ENCODE measurements around the gene RNGTT. TPM values are rescaled to one million over a fixed set of nuclear protein-coding genes. Genes with fewer than 3 reads are reported as not detected.

Gene RNGTT
- polyA plus RNA-seq, 2 donors = 3.9 to 5.2 TPM

DNA sequence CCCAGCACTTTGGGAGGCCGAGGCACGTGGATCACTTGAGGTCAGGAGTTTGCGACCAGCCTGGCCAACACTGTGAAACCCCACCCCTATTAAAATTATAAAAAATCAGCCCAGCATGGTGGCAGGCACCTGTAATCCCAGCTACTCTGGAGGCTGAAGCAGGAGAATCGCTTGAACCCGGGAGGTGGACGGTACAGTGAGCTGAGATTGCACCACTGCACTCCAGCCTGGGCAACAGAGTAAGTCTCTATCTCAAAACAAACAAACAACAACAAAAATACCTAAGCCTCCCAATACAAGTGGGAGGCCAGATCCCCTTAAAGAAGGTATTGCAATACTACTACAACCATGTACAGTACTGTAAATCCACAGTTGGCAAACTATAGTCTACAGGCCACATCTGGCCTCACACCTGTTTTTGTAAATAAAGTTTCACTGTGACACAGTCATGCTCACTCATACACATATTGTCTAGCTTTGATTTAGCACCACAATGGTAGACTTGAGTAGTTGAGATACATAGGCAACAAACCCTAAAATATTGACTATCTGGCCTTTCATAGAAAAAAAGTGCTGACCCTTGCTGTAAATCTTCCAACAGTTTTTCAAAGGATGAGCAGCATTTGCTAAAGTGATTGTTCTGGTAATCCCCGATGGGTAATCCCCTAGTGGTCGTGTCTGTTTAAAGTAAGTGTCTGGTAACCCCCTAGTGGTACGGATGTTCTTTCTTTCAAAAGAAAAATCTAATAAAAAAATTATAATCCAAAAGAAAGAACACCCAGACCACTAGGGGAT lies 202.0 kb downstream of the RNGTT start:
- no peaks in the 10 kb centered on the region for H3K36me3 ChIP-seq (ENCODE audit: control insufficient read depth in 2 of 2, insufficient read depth in 2 of 2, low read length in 1 of 2)
- H3K4me3 ChIP-seq (ENCODE audit: low read depth in 1 of 2, low read length in 2 of 2) = no peak overlapping the region
- no peak overlapping the region for H3K27ac ChIP-seq (ENCODE audit: low read depth in 2 of 2, low read length in 1 of 2)
- H3K9me3 ChIP-seq (ENCODE audit: control insufficient read depth in 2 of 2, insufficient read depth in 1 of 2, low read depth in 1 of 2, low read length in 1 of 2) = no peaks in the 10 kb centered on the region
- WGBS, 2 donors = 85 to 88% methylated on average over 9 of the region's 9 CpGs
- no peaks in the 10 kb centered on the region for H3K4me1 ChIP-seq (ENCODE audit: control insufficient read depth in 2 of 2, insufficient read depth in 2 of 2, low read length in 1 of 2)
- no peaks in the 10 kb centered on the region for H3K27me3 ChIP-seq (ENCODE audit: control insufficient read depth in 1 of 2, insufficient read depth in 2 of 2, low read length in 2 of 2)

DNA sequence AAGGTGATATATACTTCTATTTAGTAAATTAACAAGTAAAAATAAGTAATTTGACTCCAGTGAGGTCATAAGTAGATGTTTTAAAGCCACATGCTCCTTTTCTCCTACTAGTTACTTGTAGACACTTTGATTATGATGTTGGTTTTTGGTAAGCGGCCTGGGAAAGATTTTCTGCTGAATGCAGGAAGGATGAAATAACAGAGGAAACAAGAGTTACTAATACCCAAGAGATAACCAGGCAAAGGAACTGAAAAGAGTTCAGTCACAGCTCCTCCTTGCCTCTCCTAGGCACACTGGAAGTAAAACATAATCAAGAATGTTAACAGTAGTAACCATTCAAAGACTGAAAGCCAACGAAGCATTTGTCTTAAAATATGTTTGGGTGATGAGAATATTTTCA lies 203.3 kb downstream of the RNGTT start:
- Histone ChIP-seq H3K9me3 (ENCODE audit: control insufficient read depth in 2 of 2, insufficient read depth in 1 of 2, low read depth in 1 of 2, low read length in 1 of 2) (no peaks in the 10 kb centered on the region), H3K27ac (ENCODE audit: low read depth in 2 of 2, low read length in 1 of 2) (no peak overlapping the region), H3K27me3 (ENCODE audit: control insufficient read depth in 1 of 2, insufficient read depth in 2 of 2, low read length in 2 of 2) (no peaks in the 10 kb centered on the region), H3K36me3 (ENCODE audit: control insufficient read depth in 2 of 2, insufficient read depth in 2 of 2, low read length in 1 of 2) (no peaks in the 10 kb centered on the region), H3K4me1 (ENCODE audit: control insufficient read depth in 2 of 2, insufficient read depth in 2 of 2, low read length in 1 of 2) (no peaks in the 10 kb centered on the region), H3K4me3 (ENCODE audit: low read depth in 1 of 2, low read length in 2 of 2) (no peak overlapping the region)
- 79 to 88% methylated on average over 2 of the region's 2 CpGs for WGBS, 2 donors

DNA sequence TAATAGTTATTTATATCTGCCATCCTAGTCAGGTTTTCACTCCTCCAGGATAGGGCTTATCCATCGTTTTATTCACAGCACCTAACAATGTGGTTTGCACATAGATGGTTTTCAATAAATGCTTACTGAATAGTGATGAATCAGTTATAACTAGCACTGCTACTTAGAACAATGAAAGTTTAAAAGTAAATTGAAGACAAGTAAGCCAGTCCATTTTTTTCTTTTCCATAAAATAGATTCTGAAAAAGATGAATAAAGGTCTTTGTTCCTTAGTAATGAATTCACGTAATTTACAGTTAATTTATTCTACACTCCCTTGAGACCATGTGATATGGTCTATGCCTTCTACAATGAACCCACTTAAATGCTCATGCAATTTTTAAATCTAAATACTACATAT lies 212.5 kb downstream of the RNGTT start:
- no peaks in the 10 kb centered on the region for H3K4me1 ChIP-seq (ENCODE audit: control insufficient read depth in 2 of 2, insufficient read depth in 2 of 2, low read length in 1 of 2)
- no peaks in the 10 kb centered on the region for H3K9me3 ChIP-seq (ENCODE audit: control insufficient read depth in 2 of 2, insufficient read depth in 1 of 2, low read depth in 1 of 2, low read length in 1 of 2)
- no peak overlapping the region for H3K27ac ChIP-seq (ENCODE audit: low read depth in 2 of 2, low read length in 1 of 2)
- no peaks in the 10 kb centered on the region for H3K27me3 ChIP-seq (ENCODE audit: control insufficient read depth in 1 of 2, insufficient read depth in 2 of 2, low read length in 2 of 2)
- no peak overlapping the region for H3K4me3 ChIP-seq (ENCODE audit: low read depth in 1 of 2, low read length in 2 of 2)
- no peaks in the 10 kb centered on the region for H3K36me3 ChIP-seq (ENCODE audit: control insufficient read depth in 2 of 2, insufficient read depth in 2 of 2, low read length in 1 of 2)
- WGBS, 2 donors = 90 to 99% methylated on average over 2 of the region's 2 CpGs

DNA sequence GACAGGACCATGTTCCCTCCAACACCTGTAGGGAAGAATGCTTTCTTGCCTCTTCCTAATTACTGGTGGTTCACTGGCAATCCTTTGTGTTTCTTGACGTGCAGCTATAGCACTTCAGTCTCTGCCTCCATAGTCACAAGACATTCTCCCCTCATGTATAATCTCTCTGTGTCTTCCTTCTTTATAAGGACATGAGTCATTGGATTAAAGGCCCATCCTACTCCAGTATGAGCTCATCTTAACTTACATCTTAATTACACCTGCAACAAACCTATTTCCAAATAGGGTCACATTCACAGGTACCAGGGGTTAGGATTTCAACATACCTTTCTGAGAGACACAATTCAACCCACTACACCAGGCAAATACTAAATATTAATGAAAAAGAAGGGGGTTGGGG lies 213.6 kb downstream of the RNGTT start:
- no peak overlapping the region for H3K27ac ChIP-seq (ENCODE audit: low read depth in 2 of 2, low read length in 1 of 2)
- no peaks in the 10 kb centered on the region for H3K9me3 ChIP-seq (ENCODE audit: control insufficient read depth in 2 of 2, insufficient read depth in 1 of 2, low read depth in 1 of 2, low read length in 1 of 2)
- WGBS, 2 donors = 91 to 92% methylated on average over 1 of the region's 1 CpG
- H3K27me3 ChIP-seq (ENCODE audit: control insufficient read depth in 1 of 2, insufficient read depth in 2 of 2, low read length in 2 of 2) = no peaks in the 10 kb centered on the region
- H3K36me3 ChIP-seq (ENCODE audit: control insufficient read depth in 2 of 2, insufficient read depth in 2 of 2, low read length in 1 of 2) = no peaks in the 10 kb centered on the region
- no peak overlapping the region for H3K4me3 ChIP-seq (ENCODE audit: low read depth in 1 of 2, low read length in 2 of 2)
- H3K4me1 ChIP-seq (ENCODE audit: control insufficient read depth in 2 of 2, insufficient read depth in 2 of 2, low read length in 1 of 2) = no peaks in the 10 kb centered on the region

DNA sequence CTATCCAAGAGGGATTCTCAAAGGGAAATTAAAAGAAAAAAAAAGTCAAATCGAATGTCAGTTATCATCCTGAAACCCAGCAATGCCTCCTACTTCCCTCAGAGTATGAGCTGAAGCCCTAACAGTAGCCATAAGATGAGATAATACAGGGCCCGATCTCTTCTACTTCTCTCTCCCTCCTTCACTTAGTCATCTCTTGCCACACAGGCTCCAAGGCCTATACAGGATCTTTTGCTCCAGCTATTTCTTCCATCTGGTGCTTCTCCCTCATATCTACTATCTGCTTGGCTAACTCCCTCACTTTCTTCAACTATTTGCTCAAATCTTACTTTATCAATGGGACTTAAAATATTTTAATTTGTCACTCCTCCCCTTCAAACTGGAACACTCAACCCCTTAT lies 215.3 kb downstream of the RNGTT start:
- WGBS, 2 donors = 91 to 93% methylated on average over 2 of the region's 2 CpGs
- H3K4me1 ChIP-seq (ENCODE audit: control insufficient read depth in 2 of 2, insufficient read depth in 2 of 2, low read length in 1 of 2) = no peaks in the 10 kb centered on the region
- no peak overlapping the region for H3K4me3 ChIP-seq (ENCODE audit: low read depth in 1 of 2, low read length in 2 of 2)
- H3K9me3 ChIP-seq (ENCODE audit: control insufficient read depth in 2 of 2, insufficient read depth in 1 of 2, low read depth in 1 of 2, low read length in 1 of 2) = no peaks in the 10 kb centered on the region
- H3K27ac ChIP-seq (ENCODE audit: low read depth in 2 of 2, low read length in 1 of 2) = no peak overlapping the region
- H3K36me3 ChIP-seq (ENCODE audit: control insufficient read depth in 2 of 2, insufficient read depth in 2 of 2, low read length in 1 of 2) = no peaks in the 10 kb centered on the region
- no peaks in the 10 kb centered on the region for H3K27me3 ChIP-seq (ENCODE audit: control insufficient read depth in 1 of 2, insufficient read depth in 2 of 2, low read length in 2 of 2)

DNA sequence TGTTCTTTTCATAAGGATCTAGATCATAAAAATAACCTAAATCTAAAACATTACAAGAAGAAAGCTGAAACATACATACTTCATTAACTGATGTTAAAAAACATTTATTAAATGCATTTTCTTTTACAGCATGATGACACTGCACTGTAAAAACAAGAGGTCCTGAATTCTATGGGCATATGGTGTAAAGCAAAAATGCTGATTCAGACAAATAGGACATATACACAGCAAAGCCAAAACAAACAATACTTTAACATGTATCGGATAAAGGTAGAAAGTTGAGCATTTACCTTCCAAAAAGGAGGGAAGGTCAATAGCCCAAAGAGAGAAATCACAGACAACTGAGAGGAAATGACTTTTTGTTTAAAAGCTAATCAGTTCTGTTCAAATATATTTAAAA lies 221.5 kb downstream of the RNGTT start:
- WGBS, 2 donors = 48 to 53% methylated on average over 1 of the region's 1 CpG
- no peaks in the 10 kb centered on the region for H3K9me3 ChIP-seq (ENCODE audit: control insufficient read depth in 2 of 2, insufficient read depth in 1 of 2, low read depth in 1 of 2, low read length in 1 of 2)
- no peaks in the 10 kb centered on the region for H3K27me3 ChIP-seq (ENCODE audit: control insufficient read depth in 1 of 2, insufficient read depth in 2 of 2, low read length in 2 of 2)
- no peak overlapping the region for H3K4me3 ChIP-seq (ENCODE audit: low read depth in 1 of 2, low read length in 2 of 2)
- H3K27ac ChIP-seq (ENCODE audit: low read depth in 2 of 2, low read length in 1 of 2) = no peak overlapping the region
- no peaks in the 10 kb centered on the region for H3K4me1 ChIP-seq (ENCODE audit: control insufficient read depth in 2 of 2, insufficient read depth in 2 of 2, low read length in 1 of 2)
- no peaks in the 10 kb centered on the region for H3K36me3 ChIP-seq (ENCODE audit: control insufficient read depth in 2 of 2, insufficient read depth in 2 of 2, low read length in 1 of 2)

DNA sequence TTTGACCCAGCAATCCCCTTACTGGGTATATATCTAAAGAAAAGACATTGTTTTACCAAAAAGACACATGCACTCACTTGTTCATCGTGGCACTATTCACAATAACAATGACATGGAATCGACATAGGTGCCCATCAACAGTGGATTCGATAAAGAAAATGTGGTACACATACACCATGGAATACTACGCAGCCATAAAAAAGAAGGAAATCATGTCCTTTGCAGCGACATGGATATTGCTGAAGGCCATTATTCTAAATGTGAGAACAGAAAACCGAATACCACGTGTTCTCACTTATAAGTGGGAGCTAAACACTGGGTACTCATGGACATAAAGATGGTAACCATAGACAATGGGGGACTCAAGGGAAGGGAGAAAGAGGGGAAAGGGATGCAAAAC lies 222.3 kb downstream of the RNGTT start:
- Histone ChIP-seq H3K4me1 (ENCODE audit: control insufficient read depth in 2 of 2, insufficient read depth in 2 of 2, low read length in 1 of 2) (no peaks in the 10 kb centered on the region), H3K27me3 (ENCODE audit: control insufficient read depth in 1 of 2, insufficient read depth in 2 of 2, low read length in 2 of 2) (no peaks in the 10 kb centered on the region), H3K27ac (ENCODE audit: low read depth in 2 of 2, low read length in 1 of 2) (no peak overlapping the region), H3K4me3 (ENCODE audit: low read depth in 1 of 2, low read length in 2 of 2) (no peak overlapping the region), H3K36me3 (ENCODE audit: control insufficient read depth in 2 of 2, insufficient read depth in 2 of 2, low read length in 1 of 2) (no peaks in the 10 kb centered on the region), H3K9me3 (ENCODE audit: control insufficient read depth in 2 of 2, insufficient read depth in 1 of 2, low read depth in 1 of 2, low read length in 1 of 2) (no peaks in the 10 kb centered on the region)
- 97 to 98% methylated on average over 7 of the region's 7 CpGs for WGBS, 2 donors

DNA sequence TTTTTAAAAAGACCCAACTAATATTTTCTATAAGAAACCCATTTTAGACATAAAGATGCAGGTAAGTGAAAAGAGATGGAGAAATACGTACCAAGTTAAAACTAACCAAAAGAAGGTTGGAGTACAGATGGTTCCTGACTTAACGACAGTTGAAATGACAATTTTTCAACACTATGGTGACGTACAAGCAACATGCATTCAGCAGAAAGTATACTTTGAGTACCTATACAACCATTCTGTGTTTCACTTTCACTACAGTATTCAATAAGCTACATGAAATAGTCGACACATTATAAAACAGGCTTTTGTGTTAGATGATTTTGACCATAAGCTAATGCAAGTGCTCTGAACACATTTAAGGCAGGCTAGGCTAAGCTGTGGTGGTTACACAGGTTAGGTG lies 228.9 kb downstream of the RNGTT start:
- no peak overlapping the region for H3K27ac ChIP-seq (ENCODE audit: low read depth in 2 of 2, low read length in 1 of 2)
- no peak overlapping the region for H3K4me3 ChIP-seq (ENCODE audit: low read depth in 1 of 2, low read length in 2 of 2)
- no peaks in the 10 kb centered on the region for H3K4me1 ChIP-seq (ENCODE audit: control insufficient read depth in 2 of 2, insufficient read depth in 2 of 2, low read length in 1 of 2)
- no peaks in the 10 kb centered on the region for H3K27me3 ChIP-seq (ENCODE audit: control insufficient read depth in 1 of 2, insufficient read depth in 2 of 2, low read length in 2 of 2)
- H3K36me3 ChIP-seq (ENCODE audit: control insufficient read depth in 2 of 2, insufficient read depth in 2 of 2, low read length in 1 of 2) = no peaks in the 10 kb centered on the region
- 92 to 94% methylated on average over 4 of the region's 4 CpGs for WGBS, 2 donors
- no peaks in the 10 kb centered on the region for H3K9me3 ChIP-seq (ENCODE audit: control insufficient read depth in 2 of 2, insufficient read depth in 1 of 2, low read depth in 1 of 2, low read length in 1 of 2)

DNA sequence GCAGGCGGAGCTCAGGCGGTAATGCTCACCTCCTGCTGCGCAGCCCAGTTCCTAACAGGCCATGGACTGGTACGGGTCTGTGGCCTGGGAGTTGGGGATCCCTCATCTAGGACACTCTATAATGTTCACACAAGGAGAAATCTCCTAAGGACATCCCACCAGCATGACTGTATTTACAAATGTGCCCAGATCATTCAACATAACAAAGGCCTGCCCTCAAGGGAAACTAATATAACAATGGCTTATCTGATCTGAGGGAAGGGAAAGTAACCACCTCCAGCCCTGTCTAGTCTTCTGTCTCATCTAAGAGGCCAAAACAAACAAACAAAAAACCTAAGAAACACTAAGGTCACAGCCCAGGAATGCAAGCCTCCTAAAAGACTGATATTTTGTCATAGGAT lies 232.8 kb downstream of the RNGTT start:
- no peak overlapping the region for H3K4me3 ChIP-seq (ENCODE audit: low read depth in 1 of 2, low read length in 2 of 2)
- no peaks in the 10 kb centered on the region for H3K27me3 ChIP-seq (ENCODE audit: control insufficient read depth in 1 of 2, insufficient read depth in 2 of 2, low read length in 2 of 2)
- no peaks in the 10 kb centered on the region for H3K9me3 ChIP-seq (ENCODE audit: control insufficient read depth in 2 of 2, insufficient read depth in 1 of 2, low read depth in 1 of 2, low read length in 1 of 2)
- no peaks in the 10 kb centered on the region for H3K36me3 ChIP-seq (ENCODE audit: control insufficient read depth in 2 of 2, insufficient read depth in 2 of 2, low read length in 1 of 2)
- 95% methylated on average over 4 of the region's 4 CpGs for WGBS, 2 donors
- H3K4me1 ChIP-seq (ENCODE audit: control insufficient read depth in 2 of 2, insufficient read depth in 2 of 2, low read length in 1 of 2) = no peaks in the 10 kb centered on the region
- H3K27ac ChIP-seq (ENCODE audit: low read depth in 2 of 2, low read length in 1 of 2) = no peak overlapping the region

DNA sequence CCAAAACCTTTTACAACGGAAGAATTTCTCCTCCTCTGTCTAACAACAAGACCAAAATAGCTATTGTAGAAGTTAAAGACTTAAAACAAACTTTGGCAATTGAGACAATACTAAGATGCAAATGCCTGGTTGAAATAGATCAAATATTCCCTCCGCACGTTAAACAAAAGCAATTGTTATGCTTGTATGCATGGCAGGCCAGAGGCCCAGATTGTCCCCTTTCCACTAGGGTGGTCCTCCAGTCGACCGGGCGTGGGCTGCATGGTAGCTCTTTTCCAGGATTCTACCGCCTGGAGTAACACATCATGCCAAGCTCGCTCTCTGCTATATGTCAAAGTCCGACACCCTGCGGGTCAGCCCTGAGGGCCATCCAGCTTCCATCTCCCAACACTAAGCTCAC lies 234.7 kb downstream of the RNGTT start:
- Histone ChIP-seq H3K27ac (ENCODE audit: low read depth in 2 of 2, low read length in 1 of 2) (no peak overlapping the region), H3K27me3 (ENCODE audit: control insufficient read depth in 1 of 2, insufficient read depth in 2 of 2, low read length in 2 of 2) (no peaks in the 10 kb centered on the region), H3K4me3 (ENCODE audit: low read depth in 1 of 2, low read length in 2 of 2) (no peak overlapping the region), H3K4me1 (ENCODE audit: control insufficient read depth in 2 of 2, insufficient read depth in 2 of 2, low read length in 1 of 2) (no peaks in the 10 kb centered on the region), H3K9me3 (ENCODE audit: control insufficient read depth in 2 of 2, insufficient read depth in 1 of 2, low read depth in 1 of 2, low read length in 1 of 2) (no peaks in the 10 kb centered on the region), H3K36me3 (ENCODE audit: control insufficient read depth in 2 of 2, insufficient read depth in 2 of 2, low read length in 1 of 2) (no peaks in the 10 kb centered on the region)
- WGBS, 2 donors = 77 to 86% methylated on average over 10 of the region's 10 CpGs

All from esophagus (tissue), 2 donors.